Gastroesophageal sphincter (tissue), 3 donors: ENCODE measurements around the gene L3MBTL1.

ENCODE experiments used
- CTCF ChIP-seq, 4 experiments: fragments of 200-600 bp in 2 of 4; fragments of 450-650 bp in 2 of 4; sonication (generic) in 1 of 4; IDR thresholded peaks; one replicate each; pipeline ENCODE4 v1.5.1; 2017 to 2019; ENCODE audit warnings: antibody characterized with exemption in 4 of 4, mild to moderate bottlenecking in 2 of 4, moderate library complexity in 2 of 4
- POLR2A ChIP-seq, 2 donors: fragments of 450-650 bp; IDR thresholded peaks; one replicate each; pipeline ENCODE4 v1.6.1; 2017; ENCODE audit warnings: antibody characterized with exemption in 2 of 2, mild to moderate bottlenecking in 2 of 2, moderate library complexity in 1 of 2
- POLR2AphosphoS5 ChIP-seq: sonication (generic); formaldehyde crosslinking; IDR thresholded peaks from one replicate; pipeline ENCODE4 v1.6.1; 2017; ENCODE audit warnings: antibody characterized with exemption

GRCh38 chr20:43540673-43541060 lies 33.2 kb downstream of the L3MBTL1 start:
- TF ChIP-seq CTCF (IDR thresholded peaks at IDR 0.05) (no peak), POLR2A (IDR thresholded peaks at IDR 0.05) (no peak), POLR2AphosphoS5 (no peak)
